ENCODE results near the gene KLF6. TPM values are rescaled to one million over a fixed set of nuclear protein-coding genes. Genes with fewer than 3 reads are reported as not detected.

KLF6 gene
- total RNA-seq, 1 experiment from 2014 or later = 3.9 TPM

- no peak for DNase-seq (ENCODE audit: low spot score)
Measured at GRCh38 chr10:3729397-3729976, 55.5 kb downstream of the KLF6 start.

- no peak for DNase-seq (ENCODE audit: low spot score)
Measured at GRCh38 chr10:3728563-3728962, 56.4 kb downstream of the KLF6 start.

- no peak for DNase-seq (ENCODE audit: low spot score)
Measured at GRCh38 chr10:3727268-3727667, 57.7 kb downstream of the KLF6 start.
